Astrocyte (in vitro differentiated cells and primary cell): ENCODE results near the gene CDK14. TPM values are rescaled to one million over a fixed set of nuclear protein-coding genes. Genes with fewer than 3 reads are reported as not detected.

ENCODE experiments used
- DNase-seq: peaks from one replicate; pipeline ENCODE4 v3.0.0-alpha.2; 2010; ENCODE audit warnings: low read depth
- FAIRE-seq: peaks from 2 replicates; lab custom pipeline; 2011; peaks lifted over from hg19 to GRCh38; lab: Jason Lieb, UNC
- H2AFZ ChIP-seq: 2 replicates; pipeline ENCODE4 v1.6.0; 2012; ENCODE audit warnings: low read depth, low read length, inconsistent platforms
- H3K27ac ChIP-seq: 2 replicates; pipeline ENCODE4 v1.5.1; 2011; ENCODE audit warnings: low read depth, low read length, inconsistent platforms
- H3K27me3 ChIP-seq: 2 replicates; pipeline ENCODE4 v1.6.0; 2011; ENCODE audit warnings: low read length, inconsistent platforms; ENCODE audit not compliant: insufficient read depth
- H3K36me3 ChIP-seq: 2 replicates; pipeline ENCODE4 v1.5.1; 2011; ENCODE audit warnings: low read length, inconsistent platforms; ENCODE audit not compliant: insufficient read depth
- H3K4me1 ChIP-seq: 2 replicates; pipeline ENCODE4 v1.5.1; 2011; ENCODE audit warnings: low read length, inconsistent platforms; ENCODE audit not compliant: insufficient read depth
- H3K4me2 ChIP-seq: 2 replicates; pipeline ENCODE4 v1.6.0; 2012; ENCODE audit warnings: low read length, inconsistent platforms
- H3K4me3 ChIP-seq: 2 replicates; pipeline ENCODE4 v1.5.1; 2011; ENCODE audit warnings: low read depth, mild to moderate bottlenecking, low read length, inconsistent platforms; ENCODE audit not compliant: insufficient read depth
- H3K79me2 ChIP-seq: 2 replicates; pipeline ENCODE4 v1.6.0; 2012; ENCODE audit warnings: mild to moderate bottlenecking, low read length, inconsistent platforms; ENCODE audit not compliant: insufficient read depth
- H3K9ac ChIP-seq: 2 replicates; pipeline ENCODE4 v1.6.0; 2012; ENCODE audit warnings: mild to moderate bottlenecking, low read length, inconsistent platforms
- H3K9me3 ChIP-seq: 2 replicates; pipeline ENCODE4 v1.5.1; 2012; ENCODE audit warnings: low read depth, mild to moderate bottlenecking, low read length, inconsistent platforms; ENCODE audit not compliant: insufficient read depth
- H4K20me1 ChIP-seq: 2 replicates; pipeline ENCODE4 v1.6.0; 2012; ENCODE audit warnings: low read length, inconsistent platforms; ENCODE audit not compliant: insufficient read depth
- H3K27ac Mint-ChIP-seq: one replicate; pipeline ENCODE4 v1.8.0; 2021; ENCODE audit warnings: mild to moderate bottlenecking, mixed read lengths; ENCODE audit not compliant: unreplicated experiment
- H3K27me3 Mint-ChIP-seq: one replicate; pipeline ENCODE4 v1.8.0; 2021; ENCODE audit warnings: low read depth, mixed read lengths; ENCODE audit not compliant: unreplicated experiment
- H3K36me3 Mint-ChIP-seq: one replicate; pipeline ENCODE4 v1.8.0; 2021; ENCODE audit warnings: low read depth, mixed read lengths; ENCODE audit not compliant: unreplicated experiment
- H3K4me1 Mint-ChIP-seq: one replicate; pipeline ENCODE4 v1.8.0; 2021; ENCODE audit warnings: low read depth, mixed read lengths; ENCODE audit not compliant: unreplicated experiment
- H3K4me3 Mint-ChIP-seq: one replicate; pipeline ENCODE4 v1.8.0; 2021; ENCODE audit warnings: mild to moderate bottlenecking, moderate library complexity, mixed read lengths; ENCODE audit not compliant: unreplicated experiment
- H3K9me3 Mint-ChIP-seq: one replicate; pipeline ENCODE4 v1.8.0; 2021; ENCODE audit warnings: mild to moderate bottlenecking, mixed read lengths; ENCODE audit not compliant: unreplicated experiment
- EZH2 ChIP-seq: IDR thresholded peaks from 2 replicates; pipeline ENCODE4 v1.6.1; 2012; ENCODE audit warnings: mild to moderate bottlenecking, low read length, inconsistent platforms; ENCODE audit not compliant: insufficient read depth
- total RNA-seq: library from RNA; stranded (reverse); gene quantifications from 2 replicates; pipeline ENCODE4 v1.2.1, GENCODE V29; 2021
- TF ChIP-seq, protein P1 (sequence below): IDR thresholded peaks from 2 replicates; pipeline ENCODE4 v1.5.1; 2011; ENCODE audit warnings: low read depth, mild to moderate bottlenecking, inconsistent platforms, low read length, moderate library complexity; ENCODE audit not compliant: insufficient read depth

The CDK14 gene
- total RNA-seq, 1 donor from 2014 or later, result 30.2 TPM

DNA sequence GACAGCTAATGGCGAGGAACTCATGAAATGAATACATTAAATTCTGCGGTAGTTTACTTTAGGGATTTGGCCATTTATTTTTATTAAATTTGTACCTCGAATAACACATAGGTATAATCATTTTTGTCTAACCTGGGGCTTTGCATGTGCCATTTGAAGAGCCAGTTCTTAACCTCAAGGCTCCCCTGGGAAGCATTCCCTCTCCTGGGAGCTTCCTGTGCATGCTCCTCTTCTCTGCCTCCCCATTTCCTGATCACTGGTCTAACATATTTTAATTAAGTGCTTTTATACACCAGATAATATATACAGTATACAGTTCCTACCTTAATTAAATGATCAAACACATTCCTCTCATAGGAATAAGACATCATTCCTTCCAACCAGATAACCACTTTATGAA, 484.2 kb downstream of the CDK14 start:
- Histone ChIP-seq H3K4me3 (no peak overlapping the region), H3K9ac (no peak overlapping the region), H3K4me2 (no peak overlapping the region), H3K9me3 (no peaks in the 10 kb centered on the region), H3K36me3 (no peaks in the 10 kb centered on the region), H4K20me1 (no peaks in the 10 kb centered on the region), H3K79me2 (no peaks in the 10 kb centered on the region), H3K4me1 (peaks cover 16% of the 10 kb centered on the region), H3K27ac (no peak overlapping the region), H2AFZ (no peak overlapping the region), H3K27me3 (no peaks in the 10 kb centered on the region)
- DNase-seq (no peak), FAIRE-seq (no peak)
- Mint-ChIP-seq H3K4me1 (peaks cover 43% of the 10 kb centered on the region), H3K36me3 (peaks cover 2% of the 10 kb centered on the region), H3K9me3 (peaks cover 2% of the 10 kb centered on the region), H3K4me3 (no peak overlapping the region), H3K27me3 (no peaks in the 10 kb centered on the region), H3K27ac (no peak overlapping the region)
- TF ChIP-seq EZH2, result no peak
- TF ChIP-seq, protein P1, sequence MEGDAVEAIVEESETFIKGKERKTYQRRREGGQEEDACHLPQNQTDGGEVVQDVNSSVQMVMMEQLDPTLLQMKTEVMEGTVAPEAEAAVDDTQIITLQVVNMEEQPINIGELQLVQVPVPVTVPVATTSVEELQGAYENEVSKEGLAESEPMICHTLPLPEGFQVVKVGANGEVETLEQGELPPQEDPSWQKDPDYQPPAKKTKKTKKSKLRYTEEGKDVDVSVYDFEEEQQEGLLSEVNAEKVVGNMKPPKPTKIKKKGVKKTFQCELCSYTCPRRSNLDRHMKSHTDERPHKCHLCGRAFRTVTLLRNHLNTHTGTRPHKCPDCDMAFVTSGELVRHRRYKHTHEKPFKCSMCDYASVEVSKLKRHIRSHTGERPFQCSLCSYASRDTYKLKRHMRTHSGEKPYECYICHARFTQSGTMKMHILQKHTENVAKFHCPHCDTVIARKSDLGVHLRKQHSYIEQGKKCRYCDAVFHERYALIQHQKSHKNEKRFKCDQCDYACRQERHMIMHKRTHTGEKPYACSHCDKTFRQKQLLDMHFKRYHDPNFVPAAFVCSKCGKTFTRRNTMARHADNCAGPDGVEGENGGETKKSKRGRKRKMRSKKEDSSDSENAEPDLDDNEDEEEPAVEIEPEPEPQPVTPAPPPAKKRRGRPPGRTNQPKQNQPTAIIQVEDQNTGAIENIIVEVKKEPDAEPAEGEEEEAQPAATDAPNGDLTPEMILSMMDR, result no peak

- DNase-seq (peak; percentile 87), FAIRE-seq (peak; percentile 59)
- Histone ChIP-seq H3K4me1 (peaks cover 16% of the 10 kb centered on the region), H3K9ac (peak overlapping the region; percentile 22), H3K79me2 (no peaks in the 10 kb centered on the region), H3K4me2 (peak overlapping the region; percentile 69), H3K4me3 (peak overlapping the region; percentile 26), H3K36me3 (no peaks in the 10 kb centered on the region), H3K27ac (peak overlapping the region; percentile 17), H2AFZ (no peak overlapping the region), H3K9me3 (no peaks in the 10 kb centered on the region), H3K27me3 (no peaks in the 10 kb centered on the region), H4K20me1 (no peaks in the 10 kb centered on the region)
- Mint-ChIP-seq H3K4me3 (no peak overlapping the region), H3K9me3 (peaks cover 2% of the 10 kb centered on the region), H3K36me3 (peaks cover 2% of the 10 kb centered on the region), H3K27me3 (no peaks in the 10 kb centered on the region), H3K4me1 (peaks cover 43% of the 10 kb centered on the region), H3K27ac (peak overlapping the region; percentile 55)
- TF ChIP-seq EZH2, result no peak
- TF ChIP-seq, protein P1, result no peak
Measured at GRCh38 chr7:91082038-91082437, 485.9 kb downstream of the CDK14 start.

DNA sequence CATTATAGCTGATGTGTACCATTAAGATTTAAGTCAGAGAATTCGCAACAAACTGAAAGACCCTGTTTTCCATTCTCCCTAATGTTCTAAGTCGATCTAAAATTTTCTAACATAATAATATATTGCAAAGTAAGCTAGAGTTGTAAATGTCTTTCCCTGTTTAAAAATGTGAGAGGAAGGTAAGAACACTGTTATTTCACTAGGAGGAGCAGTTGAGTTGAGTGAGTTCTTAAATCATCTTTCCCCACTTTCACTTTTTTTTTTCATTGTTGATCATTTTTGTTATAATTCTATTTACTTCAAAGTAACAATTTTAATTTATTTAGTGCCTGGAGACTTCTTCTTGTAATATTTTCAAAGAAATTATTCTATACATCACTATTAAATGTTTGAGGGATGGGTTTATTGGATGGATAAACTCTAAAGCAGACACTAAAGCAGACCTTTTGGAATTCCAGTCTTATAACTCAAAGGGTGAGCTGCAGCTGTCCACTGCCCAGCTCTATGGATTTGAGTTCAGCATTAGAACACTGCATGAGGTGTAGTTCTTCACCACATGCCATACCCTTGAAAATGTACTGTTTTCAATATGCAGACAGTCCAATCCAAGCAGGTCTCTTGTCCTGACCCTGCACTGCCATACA, 486.9 kb downstream of the CDK14 start:
- no peak overlapping the region for H3K4me3 ChIP-seq
- no peak overlapping the region for H3K27ac Mint-ChIP-seq
- no peaks in the 10 kb centered on the region for H3K79me2 ChIP-seq
- H3K36me3 Mint-ChIP-seq, result no peaks in the 10 kb centered on the region
- no peak overlapping the region for H3K4me2 ChIP-seq
- no peak overlapping the region for H3K27ac ChIP-seq
- H3K27me3 Mint-ChIP-seq, result no peaks in the 10 kb centered on the region
- TF ChIP-seq EZH2, result no peak
- TF ChIP-seq, protein P1, result peak; percentile 43
- peaks cover 16% of the 10 kb centered on the region for H3K4me1 ChIP-seq
- no peaks in the 10 kb centered on the region for H3K9me3 ChIP-seq
- no peak overlapping the region for H3K9ac ChIP-seq
- H3K27me3 ChIP-seq, result no peaks in the 10 kb centered on the region
- FAIRE-seq (no peak), DNase-seq (peak; percentile 23)
- H4K20me1 ChIP-seq, result no peaks in the 10 kb centered on the region
- H3K9me3 Mint-ChIP-seq, result peaks cover 2% of the 10 kb centered on the region
- no peaks in the 10 kb centered on the region for H3K36me3 ChIP-seq
- peaks cover 43% of the 10 kb centered on the region for H3K4me1 Mint-ChIP-seq
- no peak overlapping the region for H3K4me3 Mint-ChIP-seq
- H2AFZ ChIP-seq, result no peak overlapping the region
